Measurements from ENCODE around the gene ARHGEF11. TPM values are rescaled to one million over a fixed set of nuclear protein-coding genes. Genes with fewer than 3 reads are reported as not detected.
A peak's percentile ranks its signal among the peaks of the same experiment; 100 is the strongest.
"Not testable (repeated sequence)": the region's sequence is repeated elsewhere in the genome, so short reads cannot be mapped to it uniquely, and the experiment has no call there.

ARHGEF11 gene
- polyA plus RNA-seq, 4 donors = 27.4 to 42.3 (median 31.3) TPM

- DNase-seq (ENCODE audit: low read depth in 4 of 4, low spot score in 3 of 4) = no peak
Observed at GRCh38 chr1:156931974-156932710, 113.4 kb downstream of the ARHGEF11 start.

DNA sequence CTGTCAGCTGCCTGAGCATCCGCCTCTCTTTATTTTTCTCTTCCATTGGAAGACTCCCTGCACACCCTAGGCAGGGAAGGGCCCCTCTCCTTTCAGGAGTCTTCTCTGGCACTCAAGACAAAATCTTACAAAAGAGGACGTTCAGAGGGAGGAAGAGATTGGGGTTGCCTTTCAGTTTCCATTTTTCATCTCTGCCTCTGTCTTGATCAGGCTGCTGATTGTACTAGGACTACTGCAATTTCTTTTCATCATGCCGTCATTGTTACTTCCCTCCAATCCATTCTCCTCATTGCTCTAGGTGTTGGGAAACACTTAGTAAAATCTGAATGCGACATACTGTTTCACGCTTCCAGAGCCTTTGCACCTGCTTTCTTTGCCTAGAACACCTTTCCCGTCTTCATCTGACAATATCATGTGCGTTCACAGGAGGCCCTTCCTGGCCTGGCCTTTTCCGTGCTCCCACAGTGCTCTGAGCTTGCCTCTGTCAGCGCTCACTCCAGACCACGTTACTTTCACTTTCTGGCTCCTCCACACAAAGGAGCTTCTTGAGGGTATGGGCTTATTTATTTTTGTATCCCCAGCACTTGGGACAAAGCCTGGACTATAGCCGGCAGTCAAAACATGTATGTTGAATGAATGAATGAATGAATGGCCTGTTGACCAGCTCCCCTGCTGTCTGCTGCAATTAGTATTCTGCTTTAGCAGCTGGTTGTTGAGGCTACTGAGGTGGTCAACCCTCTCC, 114.2 kb downstream of the ARHGEF11 start:
- DNase-seq (ENCODE audit: low read depth in 4 of 4, low spot score in 3 of 4) = no peak

DNA sequence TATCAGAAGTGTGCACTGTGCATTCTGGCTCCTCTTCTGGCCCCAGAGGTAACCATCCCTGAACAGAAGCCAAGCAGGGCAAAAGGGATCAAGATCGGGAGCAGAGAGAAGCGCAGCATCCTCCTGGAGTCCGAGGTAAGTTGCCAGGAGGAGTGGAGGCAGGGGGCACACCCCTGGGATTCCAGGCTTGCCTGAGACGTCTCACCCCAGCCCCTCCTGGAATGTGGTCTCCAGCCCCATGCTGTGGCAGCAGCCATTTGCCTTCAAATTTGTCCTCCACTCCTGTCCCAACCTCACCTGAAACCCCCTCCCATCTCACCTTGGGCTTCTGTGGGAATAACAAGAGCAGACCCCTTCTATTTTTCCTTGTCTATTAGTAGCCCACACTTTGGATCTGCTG, 115.1 kb downstream of the ARHGEF11 start:
- DNase-seq (ENCODE audit: low read depth in 4 of 4, low spot score in 3 of 4) = no peak

DNA sequence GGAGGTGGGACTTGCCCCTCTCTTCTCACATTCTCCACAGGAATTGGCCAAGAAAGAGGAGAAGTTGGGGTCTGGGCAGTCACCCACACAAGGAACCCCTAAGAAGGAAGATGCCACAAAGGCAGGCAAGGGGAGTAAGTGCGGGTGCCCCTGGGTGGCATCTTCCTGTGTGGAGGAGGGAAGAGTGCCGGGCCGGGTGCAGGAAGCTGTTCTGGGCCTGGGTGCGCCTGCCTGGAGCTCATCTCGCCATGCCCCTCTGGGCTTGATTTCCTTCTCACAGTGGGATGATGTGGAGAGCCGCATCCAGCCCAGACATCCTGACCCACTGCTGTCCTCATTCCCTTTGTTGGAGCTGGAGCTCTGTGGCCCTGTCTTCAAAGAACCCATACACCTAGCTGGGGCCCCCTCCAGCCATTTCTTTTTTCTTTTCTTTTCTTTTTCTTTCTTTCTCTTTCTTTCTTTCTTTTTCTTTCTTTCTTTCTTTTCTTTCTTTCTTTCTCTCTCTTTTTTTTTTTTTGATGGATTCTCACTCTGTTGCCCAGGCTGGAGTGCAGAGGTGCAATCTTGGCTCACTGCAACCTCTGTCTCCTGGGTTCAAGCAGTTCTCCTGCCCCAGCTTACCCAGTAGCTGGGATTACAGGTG, 115.8 kb downstream of the ARHGEF11 start:
- DNase-seq (ENCODE audit: low read depth in 4 of 4, low spot score in 3 of 4) = no peak

- no peak for DNase-seq (ENCODE audit: low read depth in 4 of 4, low spot score in 3 of 4)
Observed at GRCh38 chr1:156928043-156928602, 117.4 kb downstream of the ARHGEF11 start.

GRCh38 chr1:156927215-156928042, 118.1 kb downstream of the ARHGEF11 start:
- peak; percentile 44 to 49 (median 45) for DNase-seq (ENCODE audit: low read depth in 4 of 4, low spot score in 3 of 4)

DNA sequence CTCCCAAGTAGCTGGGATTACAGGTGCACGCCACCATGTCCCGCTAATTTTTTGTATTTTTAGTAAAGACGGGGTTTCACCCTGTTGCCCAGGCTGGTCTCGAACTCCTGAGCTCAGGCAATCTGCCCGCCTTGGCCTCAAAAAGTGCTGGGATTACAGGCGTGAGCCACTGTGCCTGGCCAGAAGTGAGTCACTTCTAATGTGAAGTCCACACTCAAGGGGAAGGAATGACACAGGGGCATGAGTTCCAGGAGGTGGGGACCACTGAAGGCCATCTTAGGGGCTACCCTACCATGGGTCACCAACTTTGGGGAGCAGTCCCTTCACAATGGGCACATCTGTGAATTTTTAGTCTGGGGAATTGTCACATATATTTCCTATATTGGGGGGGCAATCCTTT, 118.8 kb downstream of the ARHGEF11 start:
- not testable (repeated sequence) for DNase-seq (ENCODE audit: low read depth in 4 of 4, low spot score in 3 of 4)

- DNase-seq (ENCODE audit: low read depth in 4 of 4, low spot score in 3 of 4) = no peak
Observed at GRCh38 chr1:156926175-156926574, 119.4 kb downstream of the ARHGEF11 start.

GRCh38 chr1:156925154-156926010, 120.2 kb downstream of the ARHGEF11 start:
- no peak for DNase-seq (ENCODE audit: low read depth in 4 of 4, low spot score in 3 of 4)

GRCh38 chr1:156924478-156925153, 120.9 kb downstream of the ARHGEF11 start:
- no peak for DNase-seq (ENCODE audit: low read depth in 4 of 4, low spot score in 3 of 4)

- no peak for DNase-seq (ENCODE audit: low read depth in 4 of 4, low spot score in 3 of 4)
Observed at GRCh38 chr1:156923670-156924477, 121.7 kb downstream of the ARHGEF11 start.

DNA sequence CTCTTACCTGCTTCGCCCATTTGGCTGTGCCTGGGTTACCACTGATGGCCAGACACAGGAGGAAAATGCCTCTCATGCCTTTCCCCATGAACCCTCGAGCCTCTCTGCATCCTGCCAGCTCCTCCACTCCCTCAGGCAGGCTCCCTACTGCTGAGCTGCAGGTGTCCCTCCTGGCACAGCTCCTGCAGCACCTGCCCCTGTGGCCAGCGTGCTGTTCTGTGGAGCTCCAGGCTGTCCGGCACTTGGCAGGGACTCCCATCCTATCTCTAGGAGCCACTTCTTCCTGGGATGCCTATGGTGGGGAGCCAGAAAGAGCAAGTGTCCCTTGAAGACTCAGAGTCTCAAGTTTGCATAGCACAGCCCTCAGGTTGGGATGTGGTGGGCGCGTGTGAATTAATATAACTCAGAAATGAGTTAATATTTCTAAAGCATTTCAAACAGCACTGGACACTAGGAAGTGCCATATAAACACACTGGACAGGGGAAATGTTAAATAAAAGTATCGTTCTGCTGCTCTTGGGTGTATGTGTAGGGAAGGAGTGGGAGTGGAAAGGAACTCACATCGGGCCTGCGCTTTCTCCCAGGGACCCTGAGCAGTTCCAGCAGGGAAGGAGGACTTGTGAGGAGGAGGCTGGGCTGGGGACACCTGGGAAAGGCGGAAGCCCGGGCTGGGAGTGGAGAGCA, 122.4 kb downstream of the ARHGEF11 start:
- no peak for DNase-seq (ENCODE audit: low read depth in 4 of 4, low spot score in 3 of 4)

- DNase-seq (ENCODE audit: low read depth in 4 of 4, low spot score in 3 of 4) = no peak
Observed at GRCh38 chr1:156921053-156921529, 124.5 kb downstream of the ARHGEF11 start.

GRCh38 chr1:156920233-156921052, 125.1 kb downstream of the ARHGEF11 start, which contains the start of gene LRRC71:
TSS of gene LRRC71 (plus strand) at chr1:156920632. CDS start at chr1:156920804, 172 bp downstream.
- DNase-seq (ENCODE audit: low read depth in 4 of 4, low spot score in 3 of 4) = peak in 3 of 4 donors; percentile 58 to 70 (median 69)

GRCh38 chr1:156914440-156914856, 131.1 kb downstream of the ARHGEF11 start:
- no peak for DNase-seq (ENCODE audit: low read depth in 4 of 4, low spot score in 3 of 4)

DNA sequence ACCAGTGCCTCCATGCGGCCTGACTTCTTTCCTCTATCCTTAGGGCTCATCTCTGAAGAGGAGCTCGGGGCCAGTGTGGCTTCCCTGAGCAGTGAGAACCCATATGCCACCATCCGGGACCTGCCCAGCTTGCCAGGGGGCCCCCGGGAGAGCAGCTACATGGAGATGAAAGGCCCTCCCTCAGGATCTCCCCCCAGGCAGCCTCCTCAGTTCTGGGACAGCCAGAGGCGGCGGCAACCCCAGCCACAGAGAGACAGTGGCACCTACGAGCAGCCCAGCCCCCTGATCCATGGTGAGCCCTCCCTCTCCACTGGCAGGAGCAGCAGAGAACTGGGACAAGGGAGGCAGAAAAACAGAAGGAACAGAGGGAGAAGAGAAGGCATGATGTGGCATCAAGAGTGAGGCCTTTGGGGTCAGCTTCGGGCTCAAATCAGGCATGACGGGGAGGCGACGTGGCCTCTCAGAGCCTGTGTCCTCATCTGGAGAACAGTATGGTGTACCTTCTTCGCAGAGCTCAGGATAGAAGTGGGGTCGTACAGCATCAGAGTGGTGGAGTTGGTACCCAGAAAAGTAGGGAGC, 131.6 kb downstream of the ARHGEF11 start:
- no peak for DNase-seq (ENCODE audit: low read depth in 4 of 4, low spot score in 3 of 4)

Data from left renal pelvis (tissue), 4 donors.